Neuronal stem cell (in vitro differentiated cells): Measurements from ENCODE around the gene SYT1.

ENCODE experiments used
- DNase-seq: peaks from one replicate; pipeline ENCODE4 v3.0.0-alpha.2; 2013; ENCODE audit warnings: low spot score
- H2AFZ ChIP-seq: one replicate; pipeline ENCODE4 v1.6.1; 2013; ENCODE audit warnings: mild to moderate bottlenecking, low read length, inconsistent platforms
- H2AK5ac ChIP-seq: 2 replicates; pipeline ENCODE4 v1.6.1; 2013; ENCODE audit warnings: low read depth, mild to moderate bottlenecking, inconsistent platforms, low read length, moderate library complexity, mixed read lengths
- H2BK120ac ChIP-seq: 2 replicates; pipeline ENCODE4 v1.6.1; 2013; ENCODE audit warnings: low read depth, mild to moderate bottlenecking, inconsistent platforms, low read length, moderate library complexity, mixed read lengths
- H2BK12ac ChIP-seq: one replicate; pipeline ENCODE4 v1.6.1; 2013; ENCODE audit warnings: low read length, inconsistent platforms
- H2BK15ac ChIP-seq: 2 replicates; pipeline ENCODE4 v1.6.1; 2013; ENCODE audit warnings: mild to moderate bottlenecking, low read length, inconsistent platforms, mixed read lengths
- H2BK5ac ChIP-seq: one replicate; pipeline ENCODE4 v1.6.1; 2013; ENCODE audit warnings: inconsistent platforms, mild to moderate bottlenecking, low read length, moderate library complexity
- H3K14ac ChIP-seq: one replicate; pipeline ENCODE4 v1.6.1; 2013; ENCODE audit warnings: low read length, inconsistent platforms
- H3K18ac ChIP-seq: 2 replicates; pipeline ENCODE4 v1.6.1; 2013; ENCODE audit warnings: low read length, inconsistent platforms
- H3K23ac ChIP-seq: 2 replicates; pipeline ENCODE4 v1.6.1; 2013; ENCODE audit warnings: low read depth, mild to moderate bottlenecking, mixed read lengths, low read length, inconsistent platforms; ENCODE audit not compliant: poor library complexity
- H3K27ac ChIP-seq: replicated peaks from 3 replicates; pipeline ENCODE4 v1.5.1; 2013; ENCODE audit warnings: low read length, inconsistent platforms
- H3K27me3 ChIP-seq, 3 experiments: 2 replicates each; pipeline ENCODE4 v1.6.1; 2013; ENCODE audit warnings: low read length in 3 of 3, mild to moderate bottlenecking in 2 of 3, inconsistent platforms in 1 of 3, low read depth in 1 of 3, mixed read lengths in 1 of 3, moderate library complexity in 1 of 3; ENCODE audit not compliant: control insufficient read depth in 3 of 3, insufficient read depth in 3 of 3
- H3K36me3 ChIP-seq, 2 donors: replicated peaks in 1 of 2; 2 replicates each; pipeline ENCODE4 v1.6.1; 2013; ENCODE audit warnings: low read length in 2 of 2; ENCODE audit not compliant: control insufficient read depth in 2 of 2, insufficient read depth in 2 of 2
- H3K4ac ChIP-seq: 2 replicates; pipeline ENCODE4 v1.6.1; 2013; ENCODE audit warnings: inconsistent platforms, mild to moderate bottlenecking, low read length, moderate library complexity
- H3K4me1 ChIP-seq, 2 donors: 1 replicate in 1 of 2; 2 replicates in 1 of 2; pipeline ENCODE4 v1.6.1; 2013; ENCODE audit warnings: low read length in 2 of 2, low read depth in 1 of 2; ENCODE audit not compliant: control insufficient read depth in 2 of 2, insufficient read depth in 1 of 2
- H3K4me2 ChIP-seq: one replicate; pipeline ENCODE4 v1.6.1; 2013; ENCODE audit warnings: mild to moderate bottlenecking, low read length, inconsistent platforms; ENCODE audit not compliant: insufficient read depth, poor library complexity, severe bottlenecking
- H3K4me3 ChIP-seq, 2 donors: 2 replicates each; pipeline ENCODE4 v1.5.1; 2013; ENCODE audit warnings: low read length in 2 of 2, mild to moderate bottlenecking in 2 of 2, inconsistent platforms in 1 of 2, moderate library complexity in 1 of 2
- H3K79me1 ChIP-seq: one replicate; pipeline ENCODE4 v1.6.1; 2013; ENCODE audit warnings: low read depth, mild to moderate bottlenecking, inconsistent platforms, low read length, moderate library complexity
- H3K9ac ChIP-seq: one replicate; pipeline ENCODE4 v1.6.1; 2013; ENCODE audit warnings: mild to moderate bottlenecking, low read depth, low read length, inconsistent platforms; ENCODE audit not compliant: poor library complexity
- H3K9me3 ChIP-seq, 2 donors: replicated peaks in 1 of 2; 2 replicates each; pipeline versions ENCODE3 to v1.6.1; 2013; ENCODE audit warnings: low read length in 2 of 2, mild to moderate bottlenecking in 2 of 2, inconsistent platforms in 1 of 2, low read depth in 1 of 2, mixed read lengths in 1 of 2, moderate library complexity in 1 of 2; ENCODE audit not compliant: control insufficient read depth in 2 of 2, insufficient read depth in 1 of 2
- H4K8ac ChIP-seq: one replicate; pipeline ENCODE4 v1.6.1; 2013; ENCODE audit warnings: low read depth, mild to moderate bottlenecking, inconsistent platforms, low read length, moderate library complexity
- H4K91ac ChIP-seq: one replicate; pipeline ENCODE4 v1.6.1; 2013; ENCODE audit warnings: low read length, low read depth, mild to moderate bottlenecking, inconsistent platforms; ENCODE audit not compliant: poor library complexity
- WGBS, 2 donors: extraction: QIAGEN DNeasy Blood & Tissue Kit; methylation state at CpG; one replicate each; pipeline ENCODE4 v1.1.7; 2013; ENCODE audit warnings: missing lambda C conversion rate in 2 of 2, mixed read lengths in 1 of 2; ENCODE audit not compliant: insufficient read length in 2 of 2, insufficient replicate concordance in 1 of 2; ENCODE audit errors: extremely low coverage in 2 of 2; 5-methylcytosine and 5-hydroxymethylcytosine counted together

The SYT1 gene

GRCh38 chr12:78938341-78939084 lies 73.9 kb downstream of the SYT1 start:
- H3K4me3 ChIP-seq = no peak overlapping the region
- no peak overlapping the region for H2BK12ac ChIP-seq
- no peaks in the 10 kb centered on the region for H3K27me3 ChIP-seq
- no peak overlapping the region for H2BK15ac ChIP-seq
- WGBS, 2 donors = no CpG with 5 or more reads among the region's 4 CpGs
- H4K91ac ChIP-seq = no peak overlapping the region
- H2BK5ac ChIP-seq = no peak overlapping the region
- H3K23ac ChIP-seq = no peak overlapping the region
- H3K18ac ChIP-seq = no peak overlapping the region
- DNase-seq = no peak
- H3K9me3 ChIP-seq = peaks cover 0 to 3% of the 10 kb centered on the region in 2 donors
- H4K8ac ChIP-seq = no peak overlapping the region
- no peak overlapping the region for H3K9ac ChIP-seq
- no peak overlapping the region for H3K4ac ChIP-seq
- no peak overlapping the region for H2AFZ ChIP-seq
- H3K14ac ChIP-seq = no peak overlapping the region
- H3K4me1 ChIP-seq = no peaks in the 10 kb centered on the region
- H2AK5ac ChIP-seq = no peak overlapping the region
- no peak overlapping the region for H3K4me2 ChIP-seq
- peaks cover 0 to 2% of the 10 kb centered on the region in 2 donors for H3K36me3 ChIP-seq
- H2BK120ac ChIP-seq = no peak overlapping the region
- H3K79me1 ChIP-seq = peaks cover 4% of the 10 kb centered on the region
- no peak overlapping the region for H3K27ac ChIP-seq

- Histone ChIP-seq H3K18ac (no peak overlapping the region), H3K79me1 (no peaks in the 10 kb centered on the region), H2AFZ (no peak overlapping the region), H3K14ac (no peak overlapping the region), H3K27me3 (no peaks in the 10 kb centered on the region), H4K8ac (no peak overlapping the region), H3K9me3 (peaks cover 0 to 24% of the 10 kb centered on the region in 2 donors), H2BK12ac (no peak overlapping the region), H3K27ac (no peak overlapping the region), H4K91ac (no peak overlapping the region), H3K4me1 (no peaks in the 10 kb centered on the region), H3K4me3 (no peak overlapping the region), H2BK120ac (no peak overlapping the region), H3K4ac (no peak overlapping the region), H3K9ac (no peak overlapping the region), H3K36me3 (no peaks in the 10 kb centered on the region), H2BK5ac (no peak overlapping the region), H2BK15ac (no peak overlapping the region), H3K23ac (no peak overlapping the region), H3K4me2 (no peak overlapping the region), H2AK5ac (no peak overlapping the region)
- DNase-seq = no peak
Measured at GRCh38 chr12:78949532-78949931, 85.0 kb downstream of the SYT1 start.

GRCh38 chr12:78951803-78952551 lies 87.4 kb downstream of the SYT1 start:
- Histone ChIP-seq H3K9me3 (peaks cover 0 to 21% of the 10 kb centered on the region in 2 donors), H3K4me1 (no peaks in the 10 kb centered on the region), H3K4me3 (no peak overlapping the region), H2BK12ac (no peak overlapping the region), H3K79me1 (no peaks in the 10 kb centered on the region), H3K36me3 (peaks cover 0 to 2% of the 10 kb centered on the region in 2 donors), H2BK15ac (no peak overlapping the region), H3K4me2 (no peak overlapping the region), H3K23ac (no peak overlapping the region), H2AFZ (no peak overlapping the region), H3K27me3 (no peaks in the 10 kb centered on the region), H3K27ac (no peak overlapping the region), H4K8ac (no peak overlapping the region), H3K18ac (no peak overlapping the region), H3K9ac (no peak overlapping the region), H4K91ac (no peak overlapping the region), H2AK5ac (no peak overlapping the region), H2BK120ac (no peak overlapping the region), H3K4ac (no peak overlapping the region), H3K14ac (no peak overlapping the region), H2BK5ac (no peak overlapping the region)
- WGBS, 2 donors = no CpG with 5 or more reads among the region's 11 CpGs
- peak; percentile 9 for DNase-seq

GRCh38 chr12:78952552-78952929 lies 88.0 kb downstream of the SYT1 start:
- Histone ChIP-seq H2BK12ac (no peak overlapping the region), H4K91ac (no peak overlapping the region), H2AFZ (no peak overlapping the region), H3K4me1 (no peaks in the 10 kb centered on the region), H3K18ac (no peak overlapping the region), H4K8ac (no peak overlapping the region), H2BK15ac (no peak overlapping the region), H3K79me1 (no peaks in the 10 kb centered on the region), H3K27me3 (no peaks in the 10 kb centered on the region), H3K36me3 (peaks cover 0 to 2% of the 10 kb centered on the region in 2 donors), H2BK5ac (no peak overlapping the region), H3K4ac (no peak overlapping the region), H3K4me3 (no peak overlapping the region), H3K9me3 (peaks cover 0 to 21% of the 10 kb centered on the region in 2 donors), H3K23ac (no peak overlapping the region), H2BK120ac (no peak overlapping the region), H2AK5ac (no peak overlapping the region), H3K9ac (no peak overlapping the region), H3K27ac (no peak overlapping the region), H3K4me2 (no peak overlapping the region), H3K14ac (no peak overlapping the region)
- WGBS, 2 donors = no CpG with 5 or more reads among the region's 1 CpG
- no peak for DNase-seq
